Gastroesophageal sphincter (tissue), 4 donors: ENCODE results near the gene FIGN. TPM values are rescaled to one million over a fixed set of nuclear protein-coding genes. Genes with fewer than 3 reads are reported as not detected.

ENCODE experiments used
- ATAC-seq: fragments of 150-250 bp; one replicate; pipeline ENCODE4 v1.9.1; 2016; ENCODE audit warnings: mild to moderate bottlenecking, moderate library complexity
- H3K27ac ChIP-seq, 4 donors: fragments of 200-600 bp; sonication (generic) in 3 of 4; 1 replicate in 3 of 4; 2 replicates in 1 of 4; pipeline ENCODE4 v1.5.1; 2016 to 2019
- H3K27me3 ChIP-seq: fragments of 200-600 bp; sonication (generic); one replicate; pipeline ENCODE4 v1.5.1; 2019
- H3K36me3 ChIP-seq, 2 donors: fragments of 200-600 bp; sonication (generic); one replicate each; pipeline ENCODE4 v1.5.1; 2019; ENCODE audit warnings: control low read depth in 1 of 2
- H3K4me1 ChIP-seq, 3 donors: fragments of 200-600 bp; sonication (generic); 1 replicate in 2 of 3; 2 replicates in 1 of 3; pipeline ENCODE4 v1.5.1; 2016 to 2019; ENCODE audit warnings: control low read depth in 2 of 3
- H3K4me3 ChIP-seq, 2 donors: fragments of 200-600 bp; sonication (generic); one replicate each; pipeline ENCODE4 v1.5.1; 2019; ENCODE audit warnings: mild to moderate bottlenecking in 1 of 2, moderate library complexity in 1 of 2
- H3K9me3 ChIP-seq, 3 donors: fragments of 200-600 bp; sonication (generic); one replicate each; pipeline ENCODE4 v1.5.1; 2017 to 2019; ENCODE audit warnings: control low read depth in 2 of 3
- EP300 ChIP-seq: sonication (generic); formaldehyde crosslinking; IDR thresholded peaks from one replicate; pipeline ENCODE4 v1.6.1; 2017; ENCODE audit warnings: antibody characterized with exemption, mild to moderate bottlenecking
- POLR2A ChIP-seq, 2 donors: fragments of 450-650 bp; IDR thresholded peaks; one replicate each; pipeline ENCODE4 v1.6.1; 2017; ENCODE audit warnings: antibody characterized with exemption in 2 of 2, mild to moderate bottlenecking in 2 of 2, moderate library complexity in 1 of 2
- POLR2AphosphoS5 ChIP-seq: sonication (generic); formaldehyde crosslinking; IDR thresholded peaks from one replicate; pipeline ENCODE4 v1.6.1; 2017; ENCODE audit warnings: antibody characterized with exemption
- WGBS, 2 donors: methylation state at CpG; one replicate each; pipeline ENCODE4 v1.1.5; 2018; ENCODE audit warnings: low coverage in 1 of 2; 5-methylcytosine and 5-hydroxymethylcytosine counted together
- total RNA-seq, 4 donors: library from RNA; depleted of rRNA; stranded (reverse); fragments of >200 nt; gene quantifications; one replicate each; pipeline ENCODE4 v1.1.0, GENCODE V29; 2016
- TF ChIP-seq, protein P1 (sequence below), 4 experiments: fragments of 200-600 bp in 2 of 4; fragments of 450-650 bp in 2 of 4; sonication (generic) in 1 of 4; IDR thresholded peaks; one replicate each; pipeline ENCODE4 v1.5.1; 2017 to 2019; ENCODE audit warnings: antibody characterized with exemption in 4 of 4, mild to moderate bottlenecking in 2 of 4, moderate library complexity in 2 of 4

FIGN gene
- total RNA-seq, 4 donors from 2014 or later = 5.0 to 17.5 (median 10.2) TPM

DNA sequence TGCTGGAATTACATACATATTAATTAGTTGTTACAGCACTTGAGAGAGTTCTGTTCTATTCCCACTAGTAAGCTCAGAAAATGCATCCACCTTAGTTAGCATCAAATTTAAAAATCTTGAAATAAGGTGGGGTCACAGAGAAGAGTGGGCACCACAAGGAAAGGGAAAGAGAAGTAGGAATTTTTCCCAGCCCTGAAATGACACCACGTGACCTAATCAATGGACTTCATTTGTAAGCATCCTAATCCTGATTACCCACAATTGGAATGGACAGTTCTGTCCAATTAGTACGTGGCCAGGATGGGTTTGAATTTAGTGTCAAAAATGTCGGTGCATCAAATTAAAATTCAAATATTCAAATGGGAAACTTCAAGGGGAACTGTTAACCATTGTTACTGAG, 186.8 kb downstream of the FIGN start:
- TF ChIP-seq POLR2A (IDR thresholded peaks at IDR 0.05) (no peak), EP300 (no peak), POLR2AphosphoS5 (no peak)
- TF ChIP-seq, protein P1, sequence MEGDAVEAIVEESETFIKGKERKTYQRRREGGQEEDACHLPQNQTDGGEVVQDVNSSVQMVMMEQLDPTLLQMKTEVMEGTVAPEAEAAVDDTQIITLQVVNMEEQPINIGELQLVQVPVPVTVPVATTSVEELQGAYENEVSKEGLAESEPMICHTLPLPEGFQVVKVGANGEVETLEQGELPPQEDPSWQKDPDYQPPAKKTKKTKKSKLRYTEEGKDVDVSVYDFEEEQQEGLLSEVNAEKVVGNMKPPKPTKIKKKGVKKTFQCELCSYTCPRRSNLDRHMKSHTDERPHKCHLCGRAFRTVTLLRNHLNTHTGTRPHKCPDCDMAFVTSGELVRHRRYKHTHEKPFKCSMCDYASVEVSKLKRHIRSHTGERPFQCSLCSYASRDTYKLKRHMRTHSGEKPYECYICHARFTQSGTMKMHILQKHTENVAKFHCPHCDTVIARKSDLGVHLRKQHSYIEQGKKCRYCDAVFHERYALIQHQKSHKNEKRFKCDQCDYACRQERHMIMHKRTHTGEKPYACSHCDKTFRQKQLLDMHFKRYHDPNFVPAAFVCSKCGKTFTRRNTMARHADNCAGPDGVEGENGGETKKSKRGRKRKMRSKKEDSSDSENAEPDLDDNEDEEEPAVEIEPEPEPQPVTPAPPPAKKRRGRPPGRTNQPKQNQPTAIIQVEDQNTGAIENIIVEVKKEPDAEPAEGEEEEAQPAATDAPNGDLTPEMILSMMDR (IDR thresholded peaks at IDR 0.05) = no peak
- peaks cover 0 to 12% (median 0%) of the 10 kb centered on the region in 3 donors for H3K4me1 ChIP-seq
- H3K4me3 ChIP-seq = no peak overlapping the region
- no peaks in the 10 kb centered on the region for H3K9me3 ChIP-seq
- ATAC-seq = no peak
- WGBS, 2 donors = 96% methylated on average over 3 of the region's 3 CpGs
- no peaks in the 10 kb centered on the region for H3K36me3 ChIP-seq
- H3K27ac ChIP-seq = no peak overlapping the region
- no peaks in the 10 kb centered on the region for H3K27me3 ChIP-seq
